Peyer's patch (tissue), 4 donors: ENCODE measurements around the gene NME7.

ENCODE experiments used
- CTCF ChIP-seq, 6 experiments: fragments of 450-650 bp in 4 of 6; fragments of 200-600 bp in 2 of 6; sonication (generic) in 1 of 6; IDR thresholded peaks; one replicate each; pipeline ENCODE4 v1.5.1; 2017 to 2019; ENCODE audit warnings: antibody characterized with exemption in 6 of 6, mild to moderate bottlenecking in 3 of 6, moderate library complexity in 1 of 6
- POLR2A ChIP-seq, 2 donors: fragments of 450-650 bp; IDR thresholded peaks; one replicate each; pipeline ENCODE4 v1.5.1; 2017; ENCODE audit warnings: antibody characterized with exemption in 2 of 2, mild to moderate bottlenecking in 2 of 2, moderate library complexity in 2 of 2

DNA sequence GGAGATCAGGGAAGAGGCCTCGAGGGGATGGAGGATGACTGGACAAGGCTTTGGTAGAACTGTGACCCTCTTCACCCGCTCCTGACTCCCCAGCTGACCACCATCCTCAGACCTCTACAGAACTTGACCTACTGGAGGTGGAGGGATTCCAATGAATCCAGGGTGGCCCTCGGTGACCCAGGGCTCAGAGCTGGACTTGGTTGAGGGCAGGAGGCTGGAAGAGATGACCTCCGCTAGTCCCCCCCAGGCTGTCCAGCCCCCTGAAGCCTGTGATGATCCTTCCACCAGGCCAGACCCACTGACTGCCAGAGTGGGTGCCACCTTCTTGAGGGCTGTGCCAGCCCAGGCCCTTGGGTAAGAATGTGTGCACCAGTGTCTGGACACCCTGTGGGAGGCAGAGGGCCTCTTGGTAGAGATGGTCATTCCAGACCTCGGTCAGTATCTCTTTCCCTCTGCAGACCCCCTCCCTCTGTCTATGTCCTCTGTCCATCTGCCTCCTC, 216.2 kb downstream of the NME7 start:
- TF ChIP-seq CTCF (IDR thresholded peaks at IDR 0.05) (no peak), POLR2A (IDR thresholded peaks at IDR 0.05) (no peak)
